GM12874 (cell line): Measurements from ENCODE around the gene LRCOL1.

ENCODE experiments used
- TF ChIP-seq, protein P1 (sequence below): IDR thresholded peaks from 2 replicates; pipeline ENCODE4 v1.5.1; 2011; ENCODE audit warnings: low read depth, mild to moderate bottlenecking, control low read depth, low read length, moderate library complexity; ENCODE audit not compliant: insufficient read depth

LRCOL1 gene

DNA sequence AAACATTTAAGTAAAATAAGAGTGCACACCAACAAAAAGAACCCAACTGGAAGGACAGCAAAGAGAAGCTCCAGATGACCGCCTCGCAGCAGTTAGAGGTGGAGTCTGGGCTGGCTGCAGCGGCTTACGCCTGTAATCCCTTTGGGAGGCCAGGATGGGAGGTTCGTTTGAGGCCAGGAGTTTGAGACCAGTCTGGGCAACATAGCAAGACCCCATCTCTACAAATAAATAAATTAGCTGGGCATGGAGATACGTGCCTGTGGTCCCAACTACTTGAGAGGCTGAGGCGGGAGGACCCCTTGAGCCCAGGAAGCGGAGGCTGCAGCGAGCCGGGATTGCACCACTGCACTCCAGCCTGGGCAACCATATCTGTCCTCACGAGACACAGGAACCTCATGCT lies 15.2 kb downstream of the LRCOL1 start:
- TF ChIP-seq, protein P1, sequence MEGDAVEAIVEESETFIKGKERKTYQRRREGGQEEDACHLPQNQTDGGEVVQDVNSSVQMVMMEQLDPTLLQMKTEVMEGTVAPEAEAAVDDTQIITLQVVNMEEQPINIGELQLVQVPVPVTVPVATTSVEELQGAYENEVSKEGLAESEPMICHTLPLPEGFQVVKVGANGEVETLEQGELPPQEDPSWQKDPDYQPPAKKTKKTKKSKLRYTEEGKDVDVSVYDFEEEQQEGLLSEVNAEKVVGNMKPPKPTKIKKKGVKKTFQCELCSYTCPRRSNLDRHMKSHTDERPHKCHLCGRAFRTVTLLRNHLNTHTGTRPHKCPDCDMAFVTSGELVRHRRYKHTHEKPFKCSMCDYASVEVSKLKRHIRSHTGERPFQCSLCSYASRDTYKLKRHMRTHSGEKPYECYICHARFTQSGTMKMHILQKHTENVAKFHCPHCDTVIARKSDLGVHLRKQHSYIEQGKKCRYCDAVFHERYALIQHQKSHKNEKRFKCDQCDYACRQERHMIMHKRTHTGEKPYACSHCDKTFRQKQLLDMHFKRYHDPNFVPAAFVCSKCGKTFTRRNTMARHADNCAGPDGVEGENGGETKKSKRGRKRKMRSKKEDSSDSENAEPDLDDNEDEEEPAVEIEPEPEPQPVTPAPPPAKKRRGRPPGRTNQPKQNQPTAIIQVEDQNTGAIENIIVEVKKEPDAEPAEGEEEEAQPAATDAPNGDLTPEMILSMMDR, result no peak

DNA sequence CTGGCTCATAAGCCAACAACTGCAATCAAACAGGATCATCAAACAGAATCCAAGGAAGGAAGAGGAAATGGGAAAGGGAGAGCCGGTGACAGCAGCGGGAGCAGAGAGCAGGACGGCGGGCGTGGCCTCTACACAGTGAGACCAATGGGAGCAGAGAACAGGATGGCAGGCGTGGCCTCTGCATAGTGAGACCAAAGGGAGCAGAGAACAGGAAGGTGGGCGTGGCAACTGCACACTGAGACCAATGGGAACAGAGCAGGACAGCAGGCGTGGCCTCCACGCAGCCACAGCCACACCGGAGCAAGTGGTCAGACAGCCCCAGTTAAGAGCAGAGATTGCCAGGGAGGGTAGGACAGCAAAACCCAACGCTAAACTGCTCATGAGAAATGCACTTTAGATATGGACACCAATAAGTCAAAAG lies 16.4 kb downstream of the LRCOL1 start:
- TF ChIP-seq, protein P1, result no peak

DNA sequence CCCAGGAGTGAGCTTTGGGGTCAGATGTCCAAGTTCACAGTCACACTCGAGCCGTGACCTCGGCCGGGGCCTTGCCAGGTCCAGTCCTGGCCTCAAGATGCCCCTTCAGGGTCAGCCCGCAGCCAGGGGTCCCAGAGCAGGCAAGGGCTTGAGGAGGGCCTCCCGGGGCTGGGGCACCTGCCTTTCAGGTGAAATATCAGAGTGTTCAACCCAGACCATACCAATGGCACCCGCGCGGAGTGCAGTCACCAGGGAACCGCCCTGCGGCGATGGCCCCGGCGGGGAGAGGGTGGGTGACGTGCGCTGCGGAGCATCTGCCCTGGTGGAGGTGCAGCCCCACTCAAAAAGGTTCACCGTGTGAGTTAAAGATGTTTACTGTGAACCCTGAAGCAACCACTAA lies 16.9 kb downstream of the LRCOL1 start:
- TF ChIP-seq, protein P1, result no peak

DNA sequence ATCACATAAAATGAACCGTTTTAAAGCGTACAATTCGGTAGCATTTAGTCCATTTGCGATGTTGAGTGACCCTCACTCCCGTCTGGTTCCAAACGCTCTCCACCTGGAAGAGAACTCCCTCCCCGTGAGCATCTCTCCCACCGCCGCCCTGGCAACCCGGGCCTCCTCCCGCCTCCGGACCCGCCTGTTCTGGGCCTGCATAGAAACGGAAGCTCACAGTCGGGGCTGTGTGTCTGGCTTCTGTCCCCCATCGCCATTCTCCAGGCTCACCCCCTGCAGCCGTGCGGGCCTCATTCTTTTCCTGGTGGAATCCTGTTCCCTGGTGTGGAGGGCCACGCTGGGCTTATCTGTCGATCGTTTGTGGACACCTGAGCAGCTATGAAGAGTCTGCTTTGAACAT lies 17.3 kb downstream of the LRCOL1 start:
- TF ChIP-seq, protein P1, result no peak

DNA sequence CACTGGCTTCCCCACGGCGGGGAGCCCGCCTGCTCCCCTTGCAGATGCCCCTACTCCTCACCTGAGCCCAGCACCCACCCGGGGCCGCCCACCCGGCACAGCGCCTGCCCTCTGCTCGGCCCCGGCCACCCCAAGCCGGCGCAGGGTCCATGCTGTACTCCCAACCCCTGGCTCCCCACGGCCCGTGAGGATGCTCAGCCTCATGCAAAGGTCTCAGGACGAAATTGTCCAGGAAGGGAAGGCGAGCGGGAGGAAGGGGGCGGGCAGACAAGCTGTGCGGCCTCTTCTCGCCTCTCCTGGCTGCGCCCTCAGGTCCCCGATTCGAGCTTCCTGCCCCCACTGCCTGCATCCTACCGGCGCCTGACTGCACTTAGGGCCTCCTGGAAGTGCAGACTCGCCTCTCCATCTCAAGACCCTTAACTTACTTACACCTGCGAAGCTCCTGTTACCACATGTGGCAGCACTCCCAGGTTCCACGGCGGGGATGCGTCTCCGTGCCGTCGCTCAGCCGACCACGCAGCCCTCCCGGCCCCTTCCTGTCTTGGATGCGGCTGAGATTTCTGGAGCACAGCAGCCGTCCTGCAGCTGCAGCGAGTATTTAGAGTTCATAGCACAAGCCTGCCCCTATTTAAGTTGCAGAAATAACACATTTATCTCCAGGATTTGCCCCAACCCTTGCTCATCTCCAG lies 18.0 kb downstream of the LRCOL1 start:
- TF ChIP-seq, protein P1, result no peak

DNA sequence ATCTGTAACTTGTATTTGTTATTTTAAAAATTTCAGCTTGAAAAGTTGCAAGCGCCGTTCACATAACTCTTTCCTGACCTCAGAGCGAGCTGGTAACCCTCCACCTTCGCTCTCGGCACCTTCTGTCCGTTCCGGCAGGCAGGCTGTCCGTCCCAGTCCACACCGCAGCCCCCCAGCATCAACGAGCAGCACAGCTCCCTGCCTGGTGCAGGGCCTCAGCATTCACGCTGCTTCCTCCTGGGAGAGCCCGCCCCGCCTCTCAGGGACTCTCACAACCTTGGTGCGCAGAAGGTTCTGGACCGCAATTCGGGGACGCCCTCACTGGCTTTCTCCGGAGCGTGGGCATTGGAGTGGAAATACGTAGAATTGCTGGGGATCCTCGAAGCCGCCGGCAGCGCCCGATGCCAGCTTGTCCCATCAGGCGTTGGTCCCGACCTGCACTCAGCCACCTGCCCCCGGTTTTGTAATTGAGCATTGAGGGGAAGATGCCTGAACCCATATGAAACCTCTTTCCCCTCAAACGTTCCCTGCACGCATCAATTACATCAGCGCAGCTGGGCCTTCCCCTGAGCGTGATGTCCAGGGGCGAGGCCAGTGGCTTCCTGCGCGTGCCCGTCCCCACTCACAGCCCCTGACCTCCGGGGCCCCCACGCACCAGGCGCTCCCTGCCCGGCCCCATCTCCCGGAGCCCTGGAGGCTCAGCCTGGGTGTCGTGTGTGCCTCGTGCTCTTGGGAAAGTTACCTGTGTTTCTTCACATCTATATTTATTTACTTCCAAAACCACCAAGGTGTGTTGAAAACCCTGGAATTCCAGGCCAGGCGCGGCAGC lies 19.1 kb downstream of the LRCOL1 start:
- TF ChIP-seq, protein P1, result no peak

DNA sequence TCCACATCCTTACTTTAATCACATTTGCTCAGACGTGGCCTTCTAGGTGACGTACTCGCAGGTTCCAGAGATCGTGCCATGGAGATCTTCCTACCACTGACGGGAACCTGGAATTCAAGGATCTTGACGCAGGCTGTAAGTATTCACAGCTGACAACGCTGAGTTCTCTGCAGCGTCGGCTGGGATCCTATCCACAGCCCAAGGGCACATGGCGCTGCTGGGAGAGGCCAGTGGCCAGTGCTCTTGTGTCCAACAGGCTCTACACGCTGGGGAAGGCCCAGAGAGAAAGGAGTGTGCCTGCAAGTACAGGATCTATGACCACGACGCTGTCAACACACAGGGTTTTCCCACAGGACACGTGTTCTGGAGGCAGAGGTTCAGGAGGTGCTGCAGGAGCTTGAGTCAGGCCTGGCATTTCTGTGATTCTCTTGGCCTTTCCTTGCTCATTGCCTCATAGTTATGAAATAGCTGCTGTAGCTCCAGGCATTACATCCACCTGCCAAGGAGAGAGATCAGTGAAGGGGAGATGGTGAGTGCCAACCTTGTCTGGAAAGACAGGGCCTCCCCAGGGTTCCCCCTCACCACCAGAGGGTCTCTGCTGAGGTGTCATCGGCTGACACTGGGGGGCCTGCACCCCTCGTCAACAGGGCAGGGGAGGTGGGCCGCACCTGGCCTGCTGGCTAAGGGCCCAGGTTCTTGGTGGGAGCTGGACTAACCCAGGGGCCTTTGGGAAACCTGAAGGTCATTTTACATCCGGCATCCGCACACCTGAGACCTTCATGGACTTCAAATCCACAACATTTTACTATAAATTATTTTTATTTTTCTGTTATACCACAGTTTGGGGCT lies 21.3 kb downstream of the LRCOL1 start:
- TF ChIP-seq, protein P1, result no peak
